GM18519 (cell line): Measurements from ENCODE around the gene ZNF526.

Source experiments
- ATAC-seq: cut with Tn5 transposase; IDR thresholded peaks from one replicate; pipeline ENCODE4 v1.9.1; 2021; ENCODE audit warnings: mild to moderate bottlenecking, moderate library complexity; ENCODE audit not compliant: unreplicated experiment, low FRiP score

Gene ZNF526

DNA sequence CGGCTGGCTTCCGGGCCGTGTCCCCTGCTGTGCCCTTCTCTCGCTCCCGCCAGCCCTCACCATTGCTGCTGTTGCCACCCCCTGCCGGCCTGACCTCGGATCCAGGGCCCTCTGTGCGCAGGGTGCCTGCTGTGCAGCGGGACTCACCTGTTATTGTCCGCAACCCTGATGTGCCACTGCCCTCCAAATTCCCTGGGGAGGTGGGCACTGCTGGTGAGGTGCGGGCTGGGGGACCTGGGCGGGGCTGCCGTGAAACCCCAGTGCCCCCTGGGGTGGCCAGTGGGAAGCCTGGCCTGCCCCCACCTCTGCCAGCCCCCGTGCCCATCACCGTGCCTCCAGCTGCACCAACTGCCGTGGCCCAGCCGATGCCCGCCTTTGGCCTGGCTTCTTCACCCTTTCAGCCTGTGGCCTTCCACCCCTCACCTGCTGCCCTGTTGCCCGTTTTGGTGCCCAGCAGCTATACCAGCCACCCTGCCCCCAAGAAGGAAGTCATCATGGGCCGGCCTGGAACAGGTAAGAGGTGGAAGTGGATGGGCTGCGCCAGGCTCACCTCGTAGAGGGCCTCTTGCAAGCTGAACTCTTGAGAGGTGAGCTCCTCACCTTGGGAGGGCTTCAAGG, 54.1 kb downstream of the ZNF526 start:
- no peak for ATAC-seq

DNA sequence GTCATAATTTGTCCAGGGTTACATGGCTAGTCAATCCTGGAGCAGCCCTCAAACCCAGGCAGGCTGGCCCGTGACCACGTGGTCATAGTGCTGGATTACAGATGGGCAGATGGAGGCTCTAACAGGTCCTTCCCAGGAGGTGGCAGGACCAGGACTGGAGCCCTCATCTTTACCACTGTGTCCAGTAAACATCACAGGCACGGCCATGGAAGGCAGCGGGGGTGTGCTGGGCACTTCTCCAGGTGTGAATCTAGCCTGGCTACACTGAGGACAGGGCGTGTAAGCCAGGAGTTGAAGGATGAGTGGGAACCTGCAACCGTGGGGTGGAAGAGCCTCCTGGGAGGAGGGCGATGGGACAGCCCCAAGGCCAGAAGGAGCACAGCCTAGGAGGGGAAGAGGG, 55.0 kb downstream of the ZNF526 start:
- ATAC-seq: no peak

DNA sequence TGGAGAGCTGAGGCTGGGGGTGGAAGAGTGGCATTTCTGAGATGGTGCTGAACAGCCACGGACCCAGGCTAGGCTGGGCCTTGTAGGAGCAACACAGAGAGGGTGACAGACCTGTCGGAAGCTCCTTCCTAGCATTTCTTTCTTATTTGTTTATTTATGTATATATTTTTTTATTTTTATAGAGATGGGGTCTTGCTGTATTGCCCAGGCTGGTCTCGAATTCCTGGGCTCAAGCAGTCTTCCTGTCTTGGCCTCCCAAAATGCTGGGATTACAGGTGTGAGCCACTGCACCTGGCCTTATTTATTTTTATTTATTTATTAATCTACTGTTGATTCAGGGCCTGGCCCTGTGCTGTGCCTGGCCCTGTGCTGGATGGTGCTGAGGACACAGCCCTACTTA, 55.4 kb downstream of the ZNF526 start:
- no peak for ATAC-seq

GRCh38 chr19:42276284-42276683, 56.2 kb downstream of the ZNF526 start:
- ATAC-seq: no peak

GRCh38 chr19:42276821-42277220, 56.7 kb downstream of the ZNF526 start:
- ATAC-seq: no peak
